Non-pigmented ciliary epithelial cell (primary cell): ENCODE measurements around the gene RPUSD4.

Experiments
- DNase-seq: peaks from one replicate; pipeline ENCODE4 v3.0.0-alpha.2; 2010; ENCODE audit warnings: low read depth

RPUSD4 gene

GRCh38 chr11:126212089-126212660 is 725 bp upstream of the RPUSD4 start:
- DNase-seq = no peak

GRCh38 chr11:126210871-126211235 is 597 bp downstream of the RPUSD4 start:
- DNase-seq = no peak

- no peak for DNase-seq
Observed at GRCh38 chr11:126207896-126208295, 3.6 kb downstream of the RPUSD4 start.

- no peak for DNase-seq
Observed at GRCh38 chr11:126205359-126205758, 6.1 kb downstream of the RPUSD4 start.

- DNase-seq = no peak
Observed at GRCh38 chr11:126202646-126203359, 8.6 kb downstream of the RPUSD4 start.

GRCh38 chr11:126198648-126199047 is 12.8 kb downstream of the RPUSD4 start:
- no peak for DNase-seq

GRCh38 chr11:126197277-126197939 is 14.0 kb downstream of the RPUSD4 start:
- DNase-seq = peak; percentile 72

- no peak for DNase-seq
Observed at GRCh38 chr11:126195119-126195518, 16.3 kb downstream of the RPUSD4 start.

- peak; percentile 18 for DNase-seq
Observed at GRCh38 chr11:126194121-126194543, 17.3 kb downstream of the RPUSD4 start.

- DNase-seq = no peak
Observed at GRCh38 chr11:126193038-126193478, 18.4 kb downstream of the RPUSD4 start.

- no peak for DNase-seq
Observed at GRCh38 chr11:126192361-126192760, 19.1 kb downstream of the RPUSD4 start.

GRCh38 chr11:126191379-126192073 is 19.9 kb downstream of the RPUSD4 start:
- DNase-seq = no peak

GRCh38 chr11:126190792-126191191 is 20.7 kb downstream of the RPUSD4 start:
- no peak for DNase-seq

- DNase-seq = no peak
Observed at GRCh38 chr11:126189109-126189929, 22.1 kb downstream of the RPUSD4 start.

GRCh38 chr11:126188332-126189108 is 22.9 kb downstream of the RPUSD4 start:
- no peak for DNase-seq

- DNase-seq = no peak
Observed at GRCh38 chr11:126186708-126187529, 24.5 kb downstream of the RPUSD4 start.

GRCh38 chr11:126186025-126186698 is 25.3 kb downstream of the RPUSD4 start:
- DNase-seq = no peak

GRCh38 chr11:126185259-126186024 is 26.0 kb downstream of the RPUSD4 start:
- DNase-seq = no peak
